ENCODE data around the gene CROCC.

CROCC gene

GRCh38 chr1:17017435-17017834 lies 95.7 kb downstream of the CROCC start:
- TF ChIP-seq REST (IDR thresholded peaks at IDR 0.05; ENCODE audit: insufficient replicate concordance, low read depth) (no peak), CTCF (IDR thresholded peaks at IDR 0.05; ENCODE audit: insufficient read depth, low read length) (no peak), SPI1 (IDR thresholded peaks at IDR 0.05; ENCODE audit: borderline replicate concordance, low read depth) (no peak), GABPA (IDR thresholded peaks at IDR 0.05; ENCODE audit: low read depth) (no peak), POLR2AphosphoS5 (IDR thresholded peaks at IDR 0.05; ENCODE audit: low read depth) (no peak)
- no peak for DNase-seq (ENCODE audit: low read depth in 1 of 2, low spot score in 1 of 2)
- no peaks in the 10 kb centered on the region for H3K27me3 ChIP-seq (ENCODE audit: insufficient read depth, poor library complexity, severe bottlenecking)
- H3K4me3 ChIP-seq (replicated peaks; ENCODE audit: insufficient read depth, low read length): no peak overlapping the region
- no peak overlapping the region for H3K27ac ChIP-seq (replicated peaks)

- TF ChIP-seq GABPA (IDR thresholded peaks at IDR 0.05; ENCODE audit: low read depth): no peak
- TF ChIP-seq CTCF (IDR thresholded peaks at IDR 0.05; ENCODE audit: insufficient read depth, low read length): no peak
- no peak for TF ChIP-seq REST (IDR thresholded peaks at IDR 0.05; ENCODE audit: insufficient replicate concordance, low read depth)
- TF ChIP-seq SPI1 (IDR thresholded peaks at IDR 0.05; ENCODE audit: borderline replicate concordance, low read depth): no peak
- no peak for TF ChIP-seq POLR2AphosphoS5 (IDR thresholded peaks at IDR 0.05; ENCODE audit: low read depth)
- no peaks in the 10 kb centered on the region for H3K27me3 ChIP-seq (ENCODE audit: insufficient read depth, poor library complexity, severe bottlenecking)
- no peak for DNase-seq (ENCODE audit: low read depth in 1 of 2, low spot score in 1 of 2)
- no peak overlapping the region for H3K4me3 ChIP-seq (replicated peaks; ENCODE audit: insufficient read depth, low read length)
- H3K27ac ChIP-seq (replicated peaks): no peak overlapping the region
These were observed 97.1 kb downstream of the CROCC start for GRCh38 chr1:17018849-17019248.

- Histone ChIP-seq H3K4me3 (replicated peaks; ENCODE audit: insufficient read depth, low read length) (no peak overlapping the region), H3K27ac (replicated peaks) (no peak overlapping the region), H3K27me3 (ENCODE audit: insufficient read depth, poor library complexity, severe bottlenecking) (no peaks in the 10 kb centered on the region)
- TF ChIP-seq POLR2AphosphoS5 (IDR thresholded peaks at IDR 0.05; ENCODE audit: low read depth): no peak
- TF ChIP-seq REST (IDR thresholded peaks at IDR 0.05; ENCODE audit: insufficient replicate concordance, low read depth): no peak
- no peak for TF ChIP-seq SPI1 (IDR thresholded peaks at IDR 0.05; ENCODE audit: borderline replicate concordance, low read depth)
- no peak for TF ChIP-seq GABPA (IDR thresholded peaks at IDR 0.05; ENCODE audit: low read depth)
- no peak for TF ChIP-seq CTCF (IDR thresholded peaks at IDR 0.05; ENCODE audit: insufficient read depth, low read length)
- no peak for DNase-seq (ENCODE audit: low read depth in 1 of 2, low spot score in 1 of 2)
These were observed 98.8 kb downstream of the CROCC start for GRCh38 chr1:17020502-17020901.
